GM12864 (cell line): ENCODE results near the gene FTCDNL1.

Source experiments
- DNase-seq: peaks from one replicate; pipeline ENCODE4 v3.0.0-alpha.2; 2011; ENCODE audit warnings: low read depth
- H3K4me3 ChIP-seq: 2 replicates; pipeline ENCODE4 v1.5.1; 2011; ENCODE audit warnings: mild to moderate bottlenecking, low read depth, low read length, control low read depth
- TF ChIP-seq, protein P1 (sequence below): IDR thresholded peaks from 2 replicates; pipeline ENCODE4 v1.5.1; 2011; ENCODE audit warnings: low read depth, mild to moderate bottlenecking, moderate library complexity, low read length, control low read depth, inconsistent platforms; ENCODE audit errors: missing control alignments

Gene FTCDNL1

DNA sequence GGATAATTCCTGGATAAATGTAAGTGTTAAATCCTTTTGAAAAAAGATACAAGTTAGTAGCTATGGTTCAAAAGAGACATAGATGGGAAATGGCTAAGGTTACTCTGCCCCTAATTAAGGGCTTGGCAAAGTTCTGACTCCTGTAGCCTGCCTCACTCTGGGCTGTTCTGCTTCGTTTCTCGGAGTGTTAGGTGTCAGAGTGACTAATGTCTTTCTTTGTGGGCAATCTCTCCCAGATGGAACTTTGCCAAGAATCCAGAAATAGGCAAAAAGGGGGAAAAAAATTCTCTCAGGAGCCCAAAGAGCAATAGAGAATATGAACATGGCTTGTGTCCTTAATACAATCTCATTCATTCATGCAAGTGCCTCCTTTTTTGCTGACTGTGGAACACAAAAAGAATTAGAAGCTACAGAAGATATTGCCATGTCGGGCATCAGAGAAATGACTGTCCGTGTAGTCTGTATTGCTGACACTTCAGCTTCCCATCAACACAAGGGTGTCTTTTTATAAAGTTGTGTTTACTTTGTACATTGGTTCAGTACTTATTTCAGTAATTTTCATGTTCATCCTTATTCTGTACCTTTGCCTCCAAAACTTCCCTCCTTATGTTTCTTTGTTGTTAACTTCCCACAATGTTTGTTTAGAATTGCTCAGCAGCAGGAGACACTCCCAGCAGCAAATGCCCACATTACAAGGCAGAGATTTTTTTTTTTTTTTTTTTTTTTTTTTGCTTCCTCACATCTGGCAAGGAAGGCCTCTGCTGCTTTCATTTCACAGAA, 134.0 kb downstream of the FTCDNL1 start:
- TF ChIP-seq, protein P1, sequence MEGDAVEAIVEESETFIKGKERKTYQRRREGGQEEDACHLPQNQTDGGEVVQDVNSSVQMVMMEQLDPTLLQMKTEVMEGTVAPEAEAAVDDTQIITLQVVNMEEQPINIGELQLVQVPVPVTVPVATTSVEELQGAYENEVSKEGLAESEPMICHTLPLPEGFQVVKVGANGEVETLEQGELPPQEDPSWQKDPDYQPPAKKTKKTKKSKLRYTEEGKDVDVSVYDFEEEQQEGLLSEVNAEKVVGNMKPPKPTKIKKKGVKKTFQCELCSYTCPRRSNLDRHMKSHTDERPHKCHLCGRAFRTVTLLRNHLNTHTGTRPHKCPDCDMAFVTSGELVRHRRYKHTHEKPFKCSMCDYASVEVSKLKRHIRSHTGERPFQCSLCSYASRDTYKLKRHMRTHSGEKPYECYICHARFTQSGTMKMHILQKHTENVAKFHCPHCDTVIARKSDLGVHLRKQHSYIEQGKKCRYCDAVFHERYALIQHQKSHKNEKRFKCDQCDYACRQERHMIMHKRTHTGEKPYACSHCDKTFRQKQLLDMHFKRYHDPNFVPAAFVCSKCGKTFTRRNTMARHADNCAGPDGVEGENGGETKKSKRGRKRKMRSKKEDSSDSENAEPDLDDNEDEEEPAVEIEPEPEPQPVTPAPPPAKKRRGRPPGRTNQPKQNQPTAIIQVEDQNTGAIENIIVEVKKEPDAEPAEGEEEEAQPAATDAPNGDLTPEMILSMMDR = no peak
- DNase-seq = no peak

DNA sequence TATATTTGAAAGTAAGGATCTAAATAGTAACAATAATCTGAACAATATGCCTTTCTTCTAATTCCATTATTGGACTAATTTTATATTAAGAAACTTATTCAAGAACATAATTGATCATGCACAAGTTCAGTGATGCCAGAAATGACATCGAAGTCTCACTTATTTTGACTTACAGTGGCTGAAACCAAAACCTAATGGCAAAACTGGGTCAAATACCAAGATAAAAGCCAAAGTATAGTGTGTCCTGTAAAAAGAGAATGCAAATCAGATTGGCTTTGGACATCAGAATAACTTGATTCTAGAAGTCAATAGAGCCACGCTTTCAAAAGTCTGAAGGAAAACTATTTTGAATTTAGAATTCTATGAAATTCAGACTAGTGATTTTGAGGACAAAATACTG, 137.2 kb downstream of the FTCDNL1 start:
- TF ChIP-seq, protein P1 = no peak
- no peak overlapping the region for H3K4me3 ChIP-seq

More for the DNA sequence above, 134.0 kb downstream of the FTCDNL1 start:
- H3K4me3 ChIP-seq = no peak overlapping the region

DNA sequence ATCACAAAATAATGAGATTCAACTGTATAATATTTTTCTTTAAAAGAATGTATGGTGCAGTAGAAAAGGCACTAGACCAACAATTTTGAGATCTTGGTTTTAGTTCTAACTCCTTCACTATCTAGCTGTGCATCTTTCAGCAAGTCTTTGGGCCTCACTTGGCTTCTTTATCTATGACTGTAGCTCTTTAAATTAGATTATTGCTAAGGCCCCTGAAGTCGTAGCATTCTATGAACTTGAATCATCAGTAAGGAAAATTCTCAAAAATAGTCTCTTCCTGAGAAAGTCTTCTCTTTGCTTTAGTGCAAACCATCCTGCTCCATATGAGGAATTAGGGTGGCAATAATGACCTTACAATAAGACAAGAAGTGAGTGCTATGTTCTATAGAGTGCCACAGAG, 140.4 kb downstream of the FTCDNL1 start:
- TF ChIP-seq, protein P1 = no peak
- no peak overlapping the region for H3K4me3 ChIP-seq
- no peak for DNase-seq

More for the DNA sequence above, 137.2 kb downstream of the FTCDNL1 start:
- DNase-seq = no peak
